Measurements from ENCODE around the gene MFAP4.

DNA sequence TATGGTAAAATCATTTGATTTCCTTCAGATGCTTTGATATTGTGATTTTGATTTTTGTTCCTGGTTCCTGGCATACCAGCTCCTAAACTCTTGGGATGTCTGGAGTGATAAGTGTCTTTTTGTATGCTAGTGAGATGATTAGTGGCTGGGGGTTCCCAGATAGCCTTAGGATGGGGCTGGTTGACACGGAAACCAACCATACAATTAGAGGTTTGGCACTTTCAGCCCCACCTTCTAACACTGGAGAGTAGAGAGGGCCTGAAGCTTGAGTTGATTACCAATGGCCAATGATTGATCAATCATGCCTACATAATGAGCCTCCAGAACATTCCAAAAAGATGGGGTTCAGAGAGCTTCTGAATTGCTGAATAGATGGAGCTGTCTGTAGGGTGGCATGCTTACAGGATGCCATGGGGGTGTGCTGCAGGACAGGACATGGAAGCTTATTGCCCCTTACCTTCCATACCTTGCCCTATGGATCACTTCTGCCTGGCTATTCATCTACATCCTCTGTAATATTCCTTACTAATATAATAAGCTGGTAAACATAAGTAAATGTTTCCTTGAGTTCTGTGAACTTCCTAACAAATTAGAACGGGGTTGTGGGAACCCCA is 46.8 kb upstream of the MFAP4 start:
- TF ChIP-seq, protein P1, sequence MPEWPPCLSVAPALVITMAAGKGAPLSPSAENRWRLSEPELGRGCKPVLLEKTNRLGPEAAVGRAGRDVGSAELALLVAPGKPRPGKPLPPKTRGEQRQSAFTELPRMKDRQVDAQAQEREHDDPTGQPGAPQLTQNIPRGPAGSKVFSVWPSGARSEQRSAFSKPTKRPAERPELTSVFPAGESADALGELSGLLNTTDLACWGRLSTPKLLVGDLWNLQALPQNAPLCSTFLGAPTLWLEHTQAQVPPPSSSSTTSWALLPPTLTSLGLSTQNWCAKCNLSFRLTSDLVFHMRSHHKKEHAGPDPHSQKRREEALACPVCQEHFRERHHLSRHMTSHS (tag by site-specific recombination; IDR thresholded peaks at IDR 0.05) = no peak
- TF ChIP-seq, protein P2, sequence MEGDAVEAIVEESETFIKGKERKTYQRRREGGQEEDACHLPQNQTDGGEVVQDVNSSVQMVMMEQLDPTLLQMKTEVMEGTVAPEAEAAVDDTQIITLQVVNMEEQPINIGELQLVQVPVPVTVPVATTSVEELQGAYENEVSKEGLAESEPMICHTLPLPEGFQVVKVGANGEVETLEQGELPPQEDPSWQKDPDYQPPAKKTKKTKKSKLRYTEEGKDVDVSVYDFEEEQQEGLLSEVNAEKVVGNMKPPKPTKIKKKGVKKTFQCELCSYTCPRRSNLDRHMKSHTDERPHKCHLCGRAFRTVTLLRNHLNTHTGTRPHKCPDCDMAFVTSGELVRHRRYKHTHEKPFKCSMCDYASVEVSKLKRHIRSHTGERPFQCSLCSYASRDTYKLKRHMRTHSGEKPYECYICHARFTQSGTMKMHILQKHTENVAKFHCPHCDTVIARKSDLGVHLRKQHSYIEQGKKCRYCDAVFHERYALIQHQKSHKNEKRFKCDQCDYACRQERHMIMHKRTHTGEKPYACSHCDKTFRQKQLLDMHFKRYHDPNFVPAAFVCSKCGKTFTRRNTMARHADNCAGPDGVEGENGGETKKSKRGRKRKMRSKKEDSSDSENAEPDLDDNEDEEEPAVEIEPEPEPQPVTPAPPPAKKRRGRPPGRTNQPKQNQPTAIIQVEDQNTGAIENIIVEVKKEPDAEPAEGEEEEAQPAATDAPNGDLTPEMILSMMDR (tag by site-specific recombination; IDR thresholded peaks at IDR 0.05) = peak; percentile 36; the same call in 1 of the 2 replicates
- TF ChIP-seq, protein P3, sequence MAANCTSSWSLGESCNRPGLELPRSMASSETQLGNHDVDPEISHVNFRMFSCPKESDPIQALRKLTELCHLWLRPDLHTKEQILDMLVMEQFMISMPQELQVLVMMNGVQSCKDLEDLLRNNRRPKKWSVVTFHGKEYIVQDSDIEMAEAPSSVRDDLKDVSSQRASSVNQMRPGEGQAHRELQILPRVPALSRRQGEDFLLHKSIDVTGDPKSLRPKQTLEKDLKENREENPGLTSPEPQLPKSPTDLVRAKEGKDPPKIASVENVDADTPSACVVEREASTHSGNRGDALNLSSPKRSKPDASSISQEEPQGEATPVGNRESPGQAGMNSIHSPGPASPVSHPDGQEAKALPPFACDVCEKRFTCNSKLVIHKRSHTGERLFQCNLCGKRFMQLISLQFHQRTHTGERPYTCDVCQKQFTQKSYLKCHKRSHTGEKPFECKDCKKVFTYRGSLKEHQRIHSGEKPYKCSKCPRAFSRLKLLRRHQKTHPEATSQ (tag by site-specific recombination; IDR thresholded peaks at IDR 0.05) = no peak
